Endothelial cell of umbilical vein (primary cell): ENCODE data around the gene RANGAP1. TPM values are rescaled to one million over a fixed set of nuclear protein-coding genes. Genes with fewer than 3 reads are reported as not detected.

Experiments
- BruUV-seq: library from RNA; stranded (reverse); fragments of 400-500 nt; replicated peaks from 2 replicates; lab custom pipeline; 2021; lab: Mats Ljungman, UMichigan
- CTCF ChIA-PET: fragments of 300-600, 350-600 bp; sonication (Branson Sonifier 250); formaldehyde crosslinking; loops from one replicate; lab custom pipeline; 2021; ENCODE audit warnings: antibody characterized with exemption, inconsistent platforms; lab: Charles Lee
- POLR2A ChIA-PET: fragments of 300-600, 350-600 bp; sonication (Branson Sonifier 250); formaldehyde crosslinking; loops from one replicate; lab custom pipeline; 2021; ENCODE audit warnings: antibody characterized with exemption, inconsistent platforms; lab: Charles Lee
- DNase-seq: peaks from one replicate; pipeline ENCODE4 v3.0.0-alpha.2; 2011; ENCODE audit warnings: low read depth, low spot score
- FAIRE-seq: peaks from 2 replicates; lab custom pipeline; 2011; peaks lifted over from hg19 to GRCh38; lab: Jason Lieb, UNC
- H2AFZ ChIP-seq: 2 replicates; pipeline ENCODE4 v1.6.0; 2012; ENCODE audit warnings: low read depth, low read length, control low read depth, inconsistent platforms
- H3K27ac ChIP-seq: 2 replicates; pipeline ENCODE4 v1.5.1; 2011; ENCODE audit warnings: low read depth, mild to moderate bottlenecking, control low read depth, low read length, moderate library complexity; ENCODE audit not compliant: insufficient read depth
- H3K27me3 ChIP-seq, 2 experiments: 2 replicates each; pipeline versions ENCODE4 v1.6.0 to v1.6.1; 2011; ENCODE audit warnings: low read length in 2 of 2, mixed read lengths in 1 of 2; ENCODE audit not compliant: control insufficient read depth in 2 of 2, insufficient read depth in 2 of 2
- H3K36me3 ChIP-seq, 2 experiments: 2 replicates in 1 of 2; 3 replicates in 1 of 2; pipeline ENCODE4 v1.5.1; 2011; ENCODE audit warnings: low read length in 2 of 2, mild to moderate bottlenecking in 1 of 2, moderate library complexity in 1 of 2; ENCODE audit not compliant: control insufficient read depth in 2 of 2, insufficient read depth in 2 of 2; ENCODE audit errors: extremely low read depth in 1 of 2
- H3K4me1 ChIP-seq: 3 replicates; pipeline ENCODE4 v1.5.1; 2011; ENCODE audit warnings: mild to moderate bottlenecking, low read length; ENCODE audit not compliant: control insufficient read depth, insufficient read depth; ENCODE audit errors: extremely low read depth
- H3K4me2 ChIP-seq: 2 replicates; pipeline ENCODE4 v1.6.1; 2011; ENCODE audit warnings: low read length, control low read depth, mixed read lengths; ENCODE audit not compliant: insufficient read depth
- H3K4me3 ChIP-seq, 3 experiments: fragments of 200-600 bp in 1 of 3; sonication (generic), shearing (Covaris generic) in 1 of 3; replicated peaks in 1 of 3; 2 replicates each; pipeline ENCODE4 v1.5.1; 2011 to 2016; ENCODE audit warnings: control low read depth in 3 of 3, low read length in 3 of 3, mild to moderate bottlenecking in 2 of 3, inconsistent platforms in 1 of 3, low read depth in 1 of 3, moderate library complexity in 1 of 3; ENCODE audit not compliant: insufficient read depth in 1 of 3
- H3K79me2 ChIP-seq: 2 replicates; pipeline ENCODE4 v1.6.0; 2012; ENCODE audit warnings: low read length, inconsistent platforms; ENCODE audit not compliant: control insufficient read depth, insufficient read depth
- H3K9ac ChIP-seq: replicated peaks from 2 replicates; pipeline ENCODE3; 2011; ENCODE audit warnings: low read length, control low read depth; ENCODE audit not compliant: insufficient read depth; ENCODE audit errors: extremely low read depth
- H3K9me1 ChIP-seq: replicated peaks from 3 replicates; pipeline ENCODE4 v1.6.0; 2011; ENCODE audit warnings: mild to moderate bottlenecking, low read length; ENCODE audit not compliant: control insufficient read depth, insufficient read depth; ENCODE audit errors: extremely low read depth
- H3K9me3 ChIP-seq: replicated peaks from 2 replicates; pipeline ENCODE4 v1.5.1; 2012; ENCODE audit warnings: low read length, inconsistent platforms; ENCODE audit not compliant: control insufficient read depth, insufficient read depth
- H4K20me1 ChIP-seq: replicated peaks from 2 replicates; pipeline ENCODE3; 2011; ENCODE audit warnings: mild to moderate bottlenecking, low read length; ENCODE audit not compliant: control insufficient read depth, insufficient read depth; ENCODE audit errors: extremely low read depth
- EZH2 ChIP-seq: IDR thresholded peaks from 2 replicates; pipeline ENCODE4 v1.6.1; 2012; ENCODE audit warnings: borderline replicate concordance, low read depth, mild to moderate bottlenecking, moderate library complexity, low read length, inconsistent platforms; ENCODE audit not compliant: severe bottlenecking
- FOS ChIP-seq: IDR thresholded peaks from 2 replicates; pipeline ENCODE4 v1.6.1; 2011; ENCODE audit warnings: mild to moderate bottlenecking, low read length, moderate library complexity, borderline replicate concordance; ENCODE audit not compliant: insufficient read depth
- GATA2 ChIP-seq: IDR thresholded peaks from 2 replicates; pipeline ENCODE4 v1.7.0; 2011; ENCODE audit warnings: low read depth, mild to moderate bottlenecking, moderate library complexity, mixed read lengths, low read length; ENCODE audit not compliant: insufficient read length, insufficient read depth
- JUN ChIP-seq: IDR thresholded peaks from 2 replicates; pipeline ENCODE4 v1.6.1; 2011; ENCODE audit warnings: borderline replicate concordance, low read depth; ENCODE audit not compliant: insufficient read length, insufficient read depth
- MYC ChIP-seq: IDR thresholded peaks from one replicate; pipeline ENCODE4 v1.6.1; 2011; ENCODE audit warnings: mild to moderate bottlenecking, low read depth, low read length
- POLR2A ChIP-seq: IDR thresholded peaks from 2 replicates; pipeline ENCODE4 v1.6.1; 2012; ENCODE audit warnings: low read depth, mild to moderate bottlenecking, control low read depth, low read length
- POLR2AphosphoS5 ChIP-seq: IDR thresholded peaks from 2 replicates; pipeline ENCODE4 v1.6.1; 2012; ENCODE audit warnings: low read depth, mild to moderate bottlenecking, control low read depth, low read length, moderate library complexity; ENCODE audit not compliant: insufficient read depth
- dilution Hi-C: fragments of 300-500 bp; cut with MboI; formaldehyde crosslinking; loops from one replicate; pipeline ENCODE4 v1.15.0; 2019; ENCODE audit warnings: low sequenced_read_pairs; ENCODE audit not compliant: extremely low pct_ligation_motif_present
- intact Hi-C: fragments of 100-400 bp; cut with micrococcal nuclease; formaldehyde crosslinking; loops from one replicate; pipeline ENCODE4 v1.10.0; 2022
- polyA plus RNA-seq, 4 experiments: library from polyadenylated mRNA; depleted of rRNA in 3 of 4; stranded (reverse) in 3 of 4; unstranded in 1 of 4; fragments of >200 nt; gene quantifications; 2 replicates each; pipeline versions ENCODE4 v1.2.1 to v1.2.3, GENCODE V29; 2011 to 2012; ENCODE audit warnings: missing spikeins in 1 of 4
- total RNA-seq: library from RNA; stranded (reverse); gene quantifications from 2 replicates; pipeline ENCODE4 v1.2.3, GENCODE V29; 2021
- TF ChIP-seq, protein P1 (sequence below): IDR thresholded peaks from 2 replicates; pipeline ENCODE4 v1.6.1; 2011; ENCODE audit not compliant: insufficient read depth, insufficient read length
- TF ChIP-seq, protein P2 (sequence below), 2 donors: IDR thresholded peaks; 1 replicate in 1 of 2; 2 replicates in 1 of 2; pipeline ENCODE4 v1.5.1; 2011; ENCODE audit warnings: low read length in 2 of 2, mild to moderate bottlenecking in 2 of 2, moderate library complexity in 2 of 2, control low read depth in 1 of 2, inconsistent platforms in 1 of 2, low read depth in 1 of 2; ENCODE audit not compliant: insufficient read depth in 1 of 2; ENCODE audit errors: extremely low read depth in 1 of 2

RANGAP1 gene
- total and polyA plus RNA-seq, 2 donors (not counting 3 experiments of a cell fraction or from before 2014, with no cell fraction given), result 169 to 182 TPM

DNA sequence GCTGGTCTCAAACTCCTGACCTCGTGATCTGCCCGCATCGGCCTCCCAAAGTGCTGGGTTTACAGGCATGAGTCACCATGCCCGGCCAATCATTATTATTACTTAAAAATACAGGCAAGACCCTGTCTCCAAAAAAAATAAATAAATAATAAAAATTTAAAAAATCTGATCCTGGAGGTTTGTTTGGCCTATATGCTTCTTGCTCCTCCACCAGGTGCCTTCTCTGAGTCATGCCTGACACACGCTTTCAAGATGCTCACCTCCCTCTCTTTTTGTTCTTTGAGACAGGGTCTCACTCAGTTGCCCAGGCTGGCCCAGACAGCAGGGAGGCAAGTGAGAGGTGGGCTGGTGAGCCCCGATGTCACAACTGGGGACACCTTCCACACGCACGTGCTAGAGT, 28.8 kb upstream of the RANGAP1 start:
- Histone ChIP-seq H3K4me1 (peaks cover 2% of the 10 kb centered on the region), H3K27ac (no peak overlapping the region), H3K79me2 (peaks cover 70% of the 10 kb centered on the region), H3K36me3 (peaks cover 2 to 10% of the 10 kb centered on the region in 2 experiments), H3K4me3 (no peak overlapping the region), H3K9ac (no peak overlapping the region), H2AFZ (no peak overlapping the region), H3K9me1 (no peaks in the 10 kb centered on the region), H3K27me3 (no peaks in the 10 kb centered on the region), H4K20me1 (peaks cover 2% of the 10 kb centered on the region), H3K4me2 (no peak overlapping the region), H3K9me3 (no peaks in the 10 kb centered on the region)
- dilution Hi-C loops (no loop called here), intact Hi-C loops (no loop called here)
- FAIRE-seq (no peak), DNase-seq (no peak)
- no TSS peak for BruUV-seq
- POLR2A ChIA-PET, result no interaction called here
- CTCF ChIA-PET, result no interaction called here
- TF ChIP-seq MYC (no peak), POLR2A (no peak), GATA2 (no peak), FOS (no peak), EZH2 (no peak), POLR2AphosphoS5 (no peak), JUN (no peak)
- TF ChIP-seq, protein P1, sequence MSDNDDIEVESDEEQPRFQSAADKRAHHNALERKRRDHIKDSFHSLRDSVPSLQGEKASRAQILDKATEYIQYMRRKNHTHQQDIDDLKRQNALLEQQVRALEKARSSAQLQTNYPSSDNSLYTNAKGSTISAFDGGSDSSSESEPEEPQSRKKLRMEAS, result no peak
- TF ChIP-seq, protein P2, sequence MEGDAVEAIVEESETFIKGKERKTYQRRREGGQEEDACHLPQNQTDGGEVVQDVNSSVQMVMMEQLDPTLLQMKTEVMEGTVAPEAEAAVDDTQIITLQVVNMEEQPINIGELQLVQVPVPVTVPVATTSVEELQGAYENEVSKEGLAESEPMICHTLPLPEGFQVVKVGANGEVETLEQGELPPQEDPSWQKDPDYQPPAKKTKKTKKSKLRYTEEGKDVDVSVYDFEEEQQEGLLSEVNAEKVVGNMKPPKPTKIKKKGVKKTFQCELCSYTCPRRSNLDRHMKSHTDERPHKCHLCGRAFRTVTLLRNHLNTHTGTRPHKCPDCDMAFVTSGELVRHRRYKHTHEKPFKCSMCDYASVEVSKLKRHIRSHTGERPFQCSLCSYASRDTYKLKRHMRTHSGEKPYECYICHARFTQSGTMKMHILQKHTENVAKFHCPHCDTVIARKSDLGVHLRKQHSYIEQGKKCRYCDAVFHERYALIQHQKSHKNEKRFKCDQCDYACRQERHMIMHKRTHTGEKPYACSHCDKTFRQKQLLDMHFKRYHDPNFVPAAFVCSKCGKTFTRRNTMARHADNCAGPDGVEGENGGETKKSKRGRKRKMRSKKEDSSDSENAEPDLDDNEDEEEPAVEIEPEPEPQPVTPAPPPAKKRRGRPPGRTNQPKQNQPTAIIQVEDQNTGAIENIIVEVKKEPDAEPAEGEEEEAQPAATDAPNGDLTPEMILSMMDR (IDR thresholded peaks at IDR 0.05; ENCODE audit: extremely low read depth in 1 of 2, insufficient read depth in 1 of 2, low read depth in 1 of 2, low read length in 2 of 2), result no peak
